NCI-H526 treated with DMSO at 0.1 percent for 48 hours (cell line): ENCODE measurements around the gene RGS18.
"Not testable (repeated sequence)": the region's sequence is repeated elsewhere in the genome, so short reads cannot be mapped to it uniquely, and the experiment has no call there.

Source experiments
- DNase-seq: peaks from one replicate; lab custom pipeline; 2025; lab: John Stamatoyannopoulos, UW

Gene RGS18

GRCh38 chr1:192167011-192167410 lies 8.7 kb downstream of the RGS18 start:
- no peak for DNase-seq

DNA sequence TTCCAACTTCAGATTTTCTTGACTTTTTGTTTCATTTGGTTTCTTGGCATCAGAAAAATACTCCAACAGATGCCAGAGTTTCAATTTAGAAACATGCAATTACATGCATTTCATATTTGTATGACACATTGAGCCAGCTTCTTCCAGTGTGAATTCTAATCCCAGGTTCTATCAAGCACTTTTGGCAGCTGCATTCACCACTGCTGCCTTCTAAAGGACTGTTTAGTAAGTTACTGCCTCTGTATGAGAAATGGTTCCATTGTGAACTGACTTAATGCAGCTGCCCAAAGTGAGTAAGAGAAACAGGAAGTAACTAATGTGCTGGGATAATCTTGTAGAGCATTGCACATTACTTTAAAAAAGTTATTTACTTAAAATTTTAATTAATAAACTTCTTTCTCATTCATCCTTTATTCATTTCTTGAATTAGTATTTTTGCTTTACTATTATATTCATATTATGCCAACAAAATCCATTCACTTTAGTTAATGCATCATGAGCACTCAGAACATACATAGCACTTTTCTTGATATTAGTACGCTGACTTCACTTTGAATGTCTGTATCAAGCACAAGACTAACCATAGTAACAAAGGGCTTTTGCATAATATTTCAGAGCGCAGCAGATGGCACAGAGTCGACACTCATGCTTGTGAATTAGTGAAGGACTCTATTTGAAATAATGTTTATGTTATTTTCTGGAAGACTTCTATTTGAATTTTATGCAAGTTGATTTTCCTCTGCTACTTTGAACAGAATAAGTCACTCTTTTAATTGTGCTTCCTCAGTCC lies 9.8 kb downstream of the RGS18 start:
- DNase-seq = no peak

GRCh38 chr1:192168964-192169363 lies 10.7 kb downstream of the RGS18 start:
- no peak for DNase-seq

DNA sequence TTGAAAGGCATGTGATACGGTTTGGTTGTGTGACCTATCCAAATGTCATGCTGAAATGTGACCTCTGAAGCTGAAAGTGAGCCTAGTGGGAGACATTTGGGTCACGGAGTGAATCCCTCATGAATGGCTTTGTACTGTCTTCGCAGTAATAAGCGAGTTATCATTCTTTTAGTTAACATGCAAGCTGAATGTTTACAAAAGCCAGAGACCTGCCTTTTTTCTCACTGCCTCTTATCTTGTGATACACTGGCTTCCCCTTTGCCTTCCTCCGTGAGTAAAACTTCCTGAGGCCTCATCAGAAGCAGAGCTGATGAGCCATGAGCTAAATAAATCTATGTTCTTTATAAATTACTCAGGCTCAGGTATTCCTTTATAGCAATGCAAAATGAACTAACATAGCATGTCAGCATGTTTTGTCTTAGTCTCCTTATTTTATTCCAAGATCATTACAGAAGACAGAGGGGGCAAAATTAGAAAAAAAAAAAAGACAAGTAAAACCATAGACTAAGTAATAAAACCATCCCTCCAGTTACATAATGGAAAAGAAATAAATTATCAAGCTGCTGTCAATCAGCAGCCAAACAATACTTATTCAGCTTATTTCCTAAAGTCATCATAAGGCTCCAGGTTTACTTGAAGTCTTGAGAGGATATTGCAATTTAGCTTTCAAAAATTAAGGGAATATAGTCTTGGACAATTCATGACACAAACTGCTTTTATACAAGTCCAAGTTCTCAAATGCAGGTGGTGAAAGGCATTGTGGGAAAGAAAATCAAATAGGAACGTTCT lies 12.1 kb downstream of the RGS18 start:
- DNase-seq = no peak

- no peak for DNase-seq
Observed at GRCh38 chr1:192171123-192171522, 12.9 kb downstream of the RGS18 start.

- DNase-seq = no peak
Observed at GRCh38 chr1:192175971-192176370, 17.7 kb downstream of the RGS18 start.

DNA sequence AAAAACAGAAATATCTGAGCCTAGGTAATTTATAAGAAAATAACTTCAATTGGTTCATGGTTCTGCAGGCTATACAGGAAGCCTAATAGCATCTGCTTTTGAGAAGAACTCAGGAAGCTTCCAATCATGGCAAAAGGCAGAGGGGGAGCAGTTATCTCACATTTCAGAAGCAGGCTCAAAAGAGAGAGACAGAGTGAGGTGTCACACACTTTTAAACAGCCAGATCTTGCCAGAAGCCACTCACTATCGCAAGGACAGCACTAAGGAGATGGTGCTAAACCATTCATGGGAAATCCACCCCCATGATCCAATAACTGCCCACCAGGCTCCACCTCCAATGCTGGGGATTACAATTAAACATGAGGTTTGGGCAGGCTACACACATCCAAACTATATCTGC lies 25.5 kb downstream of the RGS18 start:
- no peak for DNase-seq

GRCh38 chr1:192186197-192186596 lies 27.9 kb downstream of the RGS18 start:
- no peak for DNase-seq

GRCh38 chr1:192190066-192190465 lies 31.8 kb downstream of the RGS18 start:
- no peak for DNase-seq

GRCh38 chr1:192201303-192201702 lies 43.0 kb downstream of the RGS18 start:
- no peak for DNase-seq

DNA sequence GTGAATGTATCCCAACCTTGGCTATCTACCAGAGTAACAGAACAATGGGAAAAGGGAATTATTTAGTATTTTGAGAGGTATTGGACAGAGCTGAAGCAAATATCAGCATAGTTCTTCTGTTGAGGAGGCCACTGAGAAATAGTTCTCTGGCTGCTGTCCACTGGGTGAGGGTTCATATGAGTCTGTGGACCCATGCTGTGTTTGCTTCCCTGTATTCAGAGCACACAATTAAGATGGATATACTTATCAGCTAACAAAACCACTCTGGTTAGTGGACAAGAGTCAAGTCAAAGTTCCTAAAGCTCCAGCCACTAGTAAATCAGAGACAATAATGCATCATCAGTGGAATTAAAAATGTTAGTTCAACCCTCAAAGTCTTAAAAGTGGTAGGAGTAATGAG lies 66.1 kb downstream of the RGS18 start:
- DNase-seq = no peak

DNA sequence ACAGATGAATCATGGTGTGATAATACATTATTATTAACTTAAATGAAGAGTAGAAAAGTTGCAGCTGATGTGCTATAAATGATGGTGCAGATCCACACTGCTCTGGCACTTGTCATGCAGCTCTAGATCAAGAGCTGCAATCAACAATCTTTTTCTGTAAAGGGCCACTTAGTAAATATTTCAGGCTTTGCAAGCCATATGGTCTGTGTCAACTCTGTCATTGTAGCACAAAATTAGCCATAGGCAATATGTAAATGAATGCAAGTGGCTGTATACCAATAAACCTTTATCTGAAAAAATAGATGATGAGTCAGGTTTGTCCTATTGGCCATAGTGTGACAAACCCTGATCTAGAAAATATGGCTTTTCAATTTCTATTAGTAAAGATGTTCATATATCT lies 66.6 kb downstream of the RGS18 start:
- no peak for DNase-seq

GRCh38 chr1:192225266-192225665 lies 67.0 kb downstream of the RGS18 start:
- DNase-seq = no peak

- DNase-seq = no peak
Observed at GRCh38 chr1:192225703-192226102, 67.4 kb downstream of the RGS18 start.

- DNase-seq = no peak
Observed at GRCh38 chr1:192227330-192227729, 69.1 kb downstream of the RGS18 start.

DNA sequence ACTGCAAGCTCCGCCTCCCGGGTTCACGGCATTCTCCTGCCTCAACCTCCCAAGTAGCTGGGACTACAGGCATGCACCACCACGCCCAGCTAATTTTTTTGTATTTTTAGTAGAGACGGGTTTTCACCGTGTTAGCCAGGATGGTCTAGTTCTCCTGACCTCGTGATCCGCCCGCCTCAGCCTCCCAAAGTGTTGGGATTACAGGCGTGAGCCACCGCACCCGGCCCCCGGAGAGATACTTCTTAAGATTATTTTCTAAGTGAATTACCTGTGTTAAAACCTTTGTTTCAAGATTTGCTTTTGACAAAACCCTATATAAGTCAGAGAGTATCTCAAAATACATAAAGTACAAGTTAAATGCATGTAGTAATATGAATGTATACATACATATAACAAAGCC lies 69.7 kb downstream of the RGS18 start:
- not testable (repeated sequence) for DNase-seq

DNA sequence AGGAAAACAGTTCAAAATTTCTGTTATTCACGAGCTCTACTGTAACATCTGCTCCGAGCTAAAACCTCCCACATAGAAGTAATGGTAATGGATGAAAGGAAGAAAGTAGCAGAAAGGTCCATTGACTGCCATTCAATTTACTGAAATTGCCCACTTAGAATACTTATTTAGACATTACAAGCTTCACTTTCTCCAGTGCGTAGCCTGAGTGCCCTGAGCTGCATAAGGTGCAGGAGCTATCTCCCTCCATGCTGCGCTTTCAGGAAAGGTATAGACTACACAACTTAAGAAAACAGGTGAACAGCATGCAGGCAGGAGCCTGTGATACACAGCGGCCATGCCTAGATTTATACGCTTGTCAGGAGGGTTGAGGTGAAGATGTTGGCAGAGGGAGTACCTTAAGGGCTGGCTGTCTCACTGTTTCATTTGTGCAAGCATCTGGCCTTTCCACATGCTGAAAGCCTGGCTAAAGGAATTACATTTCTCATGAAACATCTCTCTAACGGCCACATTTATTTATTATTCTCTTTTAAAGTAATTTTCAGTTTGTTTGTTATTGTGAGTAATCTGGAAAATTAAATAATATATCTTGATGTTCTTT lies 74.7 kb downstream of the RGS18 start:
- no peak for DNase-seq

- DNase-seq = no peak
Observed at GRCh38 chr1:192235127-192235526, 76.9 kb downstream of the RGS18 start.
